ENCODE data around the gene CEACAM19.
"Not testable (repeated sequence)": the region's sequence is repeated elsewhere in the genome, so short reads cannot be mapped to it uniquely, and the experiment has no call there.

CEACAM19 gene

GRCh38 chr19:44677019-44677811, 5.9 kb downstream of the CEACAM19 start:
- peak in 1 of 3 donors; percentile 23 for DNase-seq

GRCh38 chr19:44680536-44680935, 9.3 kb downstream of the CEACAM19 start:
- DNase-seq = no peak

GRCh38 chr19:44681992-44682790, 10.9 kb downstream of the CEACAM19 start:
- DNase-seq = no peak

- DNase-seq = peak in 1 of 3 donors; percentile 31
Measured at GRCh38 chr19:44682807-44683206, 11.5 kb downstream of the CEACAM19 start.

- peak in 1 of 3 donors; percentile 25 for DNase-seq
Measured at GRCh38 chr19:44683434-44684210, 12.3 kb downstream of the CEACAM19 start.

- not testable (repeated sequence) for DNase-seq
Measured at GRCh38 chr19:44684396-44684795, 13.1 kb downstream of the CEACAM19 start.

- peak; percentile 85 to 89 (median 86) for DNase-seq
Measured at GRCh38 chr19:44684892-44685863, 13.9 kb downstream of the CEACAM19 start.

GRCh38 chr19:44685877-44686276, 14.6 kb downstream of the CEACAM19 start:
- DNase-seq = peak; percentile 86 to 94 (median 90)

GRCh38 chr19:44686896-44687295, 15.6 kb downstream of the CEACAM19 start:
- no peak for DNase-seq

GRCh38 chr19:44687888-44688287, 16.6 kb downstream of the CEACAM19 start:
- peak; percentile 61 to 65 (median 61) for DNase-seq

GRCh38 chr19:44689290-44690130, 18.2 kb downstream of the CEACAM19 start:
- peak; percentile 71 to 87 (median 79) for DNase-seq

GRCh38 chr19:44690131-44690440, 18.8 kb downstream of the CEACAM19 start:
- DNase-seq = no peak

- peak; percentile 20 to 31 (median 30) for DNase-seq
Measured at GRCh38 chr19:44692379-44692721, 21.1 kb downstream of the CEACAM19 start.

- peak in 2 of 3 donors; percentile 38 to 41 for DNase-seq
Measured at GRCh38 chr19:44694184-44694579, 22.9 kb downstream of the CEACAM19 start.

- DNase-seq = no peak
Measured at GRCh38 chr19:44696939-44697669, 25.8 kb downstream of the CEACAM19 start.

- no peak for DNase-seq
Measured at GRCh38 chr19:44697670-44698034, 26.4 kb downstream of the CEACAM19 start.

- DNase-seq = no peak
Measured at GRCh38 chr19:44698492-44699201, 27.4 kb downstream of the CEACAM19 start, which contains the start of gene CEACAM16. TSS of gene CEACAM16 (plus strand) at chr19:44699151. CDS start at chr19:44701457, 2,306 bp downstream.

GRCh38 chr19:44700547-44700946, 29.3 kb downstream of the CEACAM19 start:
- DNase-seq = no peak

- no peak for DNase-seq
Measured at GRCh38 chr19:44701228-44701627, 29.9 kb downstream of the CEACAM19 start.
